Mesenchymal stem cell (in vitro differentiated cells and primary cell): ENCODE data around the gene PIP4K2C.

ENCODE experiments used
- DNase-seq: peaks from one replicate; pipeline ENCODE4 v3.0.0-alpha.2; 2013
- H2AFZ ChIP-seq: one replicate; pipeline ENCODE4 v1.6.1; 2013; ENCODE audit warnings: low read depth, mild to moderate bottlenecking, control low read depth, inconsistent platforms, low read length, moderate library complexity
- H2AK5ac ChIP-seq: 2 replicates; pipeline ENCODE4 v1.6.1; 2013; ENCODE audit warnings: low read length, moderate library complexity, mild to moderate bottlenecking, inconsistent platforms; ENCODE audit not compliant: severe bottlenecking
- H2BK120ac ChIP-seq: one replicate; pipeline ENCODE4 v1.6.1; 2013; ENCODE audit warnings: low read depth, mild to moderate bottlenecking, inconsistent platforms, low read length, moderate library complexity
- H2BK12ac ChIP-seq, 2 experiments: one replicate each; pipeline ENCODE4 v1.6.1; 2013; ENCODE audit warnings: inconsistent platforms in 2 of 2, low read length in 2 of 2, mild to moderate bottlenecking in 2 of 2, moderate library complexity in 2 of 2, control low read depth in 1 of 2
- H2BK15ac ChIP-seq: one replicate; pipeline ENCODE4 v1.6.1; 2013; ENCODE audit warnings: mild to moderate bottlenecking, low read depth, inconsistent platforms; ENCODE audit not compliant: poor library complexity, severe bottlenecking
- H2BK5ac ChIP-seq: 2 replicates; pipeline ENCODE4 v1.6.1; 2013; ENCODE audit warnings: low read depth, mild to moderate bottlenecking, low read length, control low read depth, inconsistent platforms; ENCODE audit not compliant: poor library complexity, severe bottlenecking
- H3K14ac ChIP-seq, 2 experiments: one replicate each; pipeline ENCODE4 v1.6.1; 2013; ENCODE audit warnings: inconsistent platforms in 2 of 2, low read length in 2 of 2, control low read depth in 1 of 2, mild to moderate bottlenecking in 1 of 2, moderate library complexity in 1 of 2
- H3K18ac ChIP-seq, 2 experiments: one replicate each; pipeline ENCODE4 v1.6.1; 2013; ENCODE audit warnings: inconsistent platforms in 2 of 2, low read length in 2 of 2, control low read depth in 1 of 2, low read depth in 1 of 2, mild to moderate bottlenecking in 1 of 2
- H3K23ac ChIP-seq, 2 experiments: one replicate each; pipeline ENCODE4 v1.6.1; 2013; ENCODE audit warnings: inconsistent platforms in 2 of 2, low read length in 2 of 2, mild to moderate bottlenecking in 2 of 2, moderate library complexity in 2 of 2, control low read depth in 1 of 2
- H3K27ac ChIP-seq: 2 replicates; pipeline ENCODE4 v1.5.1; 2013; ENCODE audit warnings: mild to moderate bottlenecking, moderate library complexity, low read length, control low read depth, inconsistent platforms; ENCODE audit not compliant: poor library complexity, severe bottlenecking
- H3K27me3 ChIP-seq, 2 experiments: 2 replicates each; pipeline versions ENCODE4 v1.6.1 to v1.7.0; 2013; ENCODE audit warnings: low read length in 2 of 2, mild to moderate bottlenecking in 2 of 2, moderate library complexity in 2 of 2, control low read depth in 1 of 2, inconsistent platforms in 1 of 2; ENCODE audit not compliant: control insufficient read depth in 1 of 2, insufficient read depth in 1 of 2
- H3K36me3 ChIP-seq, 2 experiments: 2 replicates each; pipeline versions ENCODE4 v1.6.1 to v1.7.0; 2013; ENCODE audit warnings: low read length in 2 of 2, control low read depth in 1 of 2, inconsistent platforms in 1 of 2, low read depth in 1 of 2, mild to moderate bottlenecking in 1 of 2; ENCODE audit not compliant: insufficient read depth in 2 of 2, control insufficient read depth in 1 of 2
- H3K4ac ChIP-seq, 2 experiments: one replicate each; pipeline ENCODE4 v1.6.1; 2013; ENCODE audit warnings: inconsistent platforms in 2 of 2, low read length in 2 of 2, mild to moderate bottlenecking in 2 of 2, moderate library complexity in 2 of 2, control low read depth in 1 of 2, low read depth in 1 of 2
- H3K4me1 ChIP-seq: 2 replicates; pipeline ENCODE4 v1.6.1; 2013; ENCODE audit warnings: low read depth, low read length, control low read depth; ENCODE audit not compliant: control insufficient read depth, insufficient read depth
- H3K4me2 ChIP-seq: 2 replicates; pipeline ENCODE4 v1.6.1; 2013; ENCODE audit warnings: low read length, mild to moderate bottlenecking, inconsistent platforms; ENCODE audit not compliant: poor library complexity, severe bottlenecking
- H3K4me3 ChIP-seq, 2 experiments: 2 replicates each; pipeline versions ENCODE4 v1.5.1 to v1.7.0; 2013; ENCODE audit warnings: low read length in 2 of 2, mild to moderate bottlenecking in 2 of 2, control low read depth in 1 of 2, low read depth in 1 of 2; ENCODE audit not compliant: insufficient read depth in 1 of 2
- H3K79me1 ChIP-seq: replicated peaks from 2 replicates; pipeline ENCODE4 v1.6.1; 2013; ENCODE audit warnings: mild to moderate bottlenecking, control low read depth, low read length, inconsistent platforms; ENCODE audit not compliant: poor library complexity, severe bottlenecking
- H3K9ac ChIP-seq: 2 replicates; pipeline ENCODE4 v1.7.0; 2013; ENCODE audit warnings: mild to moderate bottlenecking, low read length, moderate library complexity
- H3K9me3 ChIP-seq: 2 replicates; pipeline ENCODE4 v1.7.0; 2013; ENCODE audit warnings: mild to moderate bottlenecking, low read length; ENCODE audit not compliant: control insufficient read depth
- H4K8ac ChIP-seq: one replicate; pipeline ENCODE4 v1.6.1; 2013; ENCODE audit warnings: inconsistent platforms, mild to moderate bottlenecking, low read length, moderate library complexity
- H4K91ac ChIP-seq: one replicate; pipeline ENCODE4 v1.6.1; 2013; ENCODE audit warnings: mild to moderate bottlenecking, low read length, inconsistent platforms
- WGBS: methylation state at CpG from one replicate; pipeline ENCODE4 v1.1.7; 2013; ENCODE audit warnings: mixed read lengths; 5-methylcytosine and 5-hydroxymethylcytosine counted together

Gene PIP4K2C

GRCh38 chr12:57604992-57605810, 14.2 kb downstream of the PIP4K2C start:
- no peaks in the 10 kb centered on the region for H3K9me3 ChIP-seq
- WGBS: 10% methylated on average over 24 of the region's 25 CpGs
- peak overlapping the region; percentile 99 for H4K8ac ChIP-seq
- H3K79me1 ChIP-seq: peaks cover 15% of the 10 kb centered on the region
- no peak overlapping the region for H2BK12ac ChIP-seq
- peak overlapping the region in 1 of 2 experiments; percentile 46 for H3K23ac ChIP-seq
- H2BK15ac ChIP-seq: peak overlapping the region; percentile 88
- H3K4ac ChIP-seq: peak overlapping the region; percentile 87 to 96
- H3K27me3 ChIP-seq: peaks cover 0 to 30% of the 10 kb centered on the region in 2 experiments
- H3K36me3 ChIP-seq: peaks cover 0 to 41% of the 10 kb centered on the region in 2 experiments
- H2AK5ac ChIP-seq: peak overlapping the region; percentile 27
- peak overlapping the region; percentile 88 for H3K9ac ChIP-seq
- no peak overlapping the region for H3K27ac ChIP-seq
- peak overlapping the region; percentile 49 to 58 for H3K18ac ChIP-seq
- peaks cover 14% of the 10 kb centered on the region for H3K4me1 ChIP-seq
- H3K4me2 ChIP-seq: peak overlapping the region; percentile 52
- H2AFZ ChIP-seq: no peak overlapping the region
- peak overlapping the region; percentile 72 to 76 for H3K4me3 ChIP-seq
- no peak overlapping the region for H2BK5ac ChIP-seq
- H3K14ac ChIP-seq: peak overlapping the region in 1 of 2 experiments; percentile 96
- H2BK120ac ChIP-seq: peak overlapping the region; percentile 83
- H4K91ac ChIP-seq: peak overlapping the region; percentile 73
- no peak for DNase-seq

DNA sequence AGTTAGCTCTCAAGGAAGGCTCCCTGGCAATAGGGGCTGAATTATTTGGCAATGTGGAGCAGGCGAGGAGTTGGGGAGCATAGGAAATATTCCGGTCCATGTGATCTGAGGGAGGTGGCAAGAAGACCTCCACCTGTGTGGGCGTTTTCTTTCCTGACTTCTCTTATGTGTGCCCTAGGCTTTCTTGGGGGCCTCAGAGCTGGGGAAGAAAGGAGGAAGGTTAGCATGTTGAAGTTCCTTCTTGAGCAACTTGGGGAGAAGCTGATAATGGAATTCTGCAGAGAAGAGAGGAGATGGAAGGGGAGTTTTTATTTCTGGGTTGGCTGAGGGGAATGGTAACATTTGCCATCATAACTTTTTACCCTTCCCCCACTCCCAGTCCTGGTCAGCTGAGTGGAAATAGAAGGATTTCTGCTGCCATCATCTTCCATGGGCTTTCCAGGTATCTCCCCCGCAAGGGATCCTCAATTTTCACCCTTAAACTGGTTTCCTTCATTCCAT, 14.9 kb downstream of the PIP4K2C start:
- peaks cover 19% of the 10 kb centered on the region for H3K4me1 ChIP-seq
- no peak overlapping the region for H2BK12ac ChIP-seq
- peaks cover 0 to 30% of the 10 kb centered on the region in 2 experiments for H3K27me3 ChIP-seq
- H3K36me3 ChIP-seq: peaks cover 0 to 37% of the 10 kb centered on the region in 2 experiments
- H3K23ac ChIP-seq: no peak overlapping the region
- H4K91ac ChIP-seq: no peak overlapping the region
- 79% methylated on average over 4 of the region's 4 CpGs for WGBS
- no peak overlapping the region for H3K27ac ChIP-seq
- H3K9ac ChIP-seq: no peak overlapping the region
- H3K4ac ChIP-seq: no peak overlapping the region
- H3K14ac ChIP-seq: no peak overlapping the region
- no peak overlapping the region for H2BK5ac ChIP-seq
- no peak overlapping the region for H2BK120ac ChIP-seq
- H4K8ac ChIP-seq: no peak overlapping the region
- no peaks in the 10 kb centered on the region for H3K9me3 ChIP-seq
- no peak overlapping the region for H3K18ac ChIP-seq
- H3K4me2 ChIP-seq: peak overlapping the region; percentile 52
- H2BK15ac ChIP-seq: no peak overlapping the region
- H2AK5ac ChIP-seq: no peak overlapping the region
- H3K4me3 ChIP-seq: no peak overlapping the region
- no peak overlapping the region for H2AFZ ChIP-seq
- peaks cover 15% of the 10 kb centered on the region for H3K79me1 ChIP-seq
- no peak for DNase-seq

DNA sequence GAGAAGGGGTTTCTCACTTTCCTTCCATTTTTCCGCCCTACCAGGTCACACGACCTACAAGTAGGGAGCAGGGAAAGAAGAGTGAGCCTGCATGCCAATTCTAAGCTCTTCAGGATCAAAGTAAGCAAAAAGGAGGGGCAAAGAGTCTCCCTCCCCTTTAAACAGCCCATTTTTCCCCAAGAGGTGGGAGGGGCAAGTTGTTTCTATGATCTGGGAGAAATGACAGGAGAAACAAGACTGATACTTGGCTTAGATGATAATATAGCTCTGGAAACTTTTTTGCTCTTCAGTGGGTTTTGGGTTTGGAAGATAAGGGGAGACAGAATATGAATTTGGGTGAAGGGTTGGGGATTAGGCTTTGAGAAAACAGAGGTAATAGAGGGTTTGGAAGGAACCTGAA, 15.4 kb downstream of the PIP4K2C start:
- H3K4me3 ChIP-seq: no peak overlapping the region
- H2BK15ac ChIP-seq: no peak overlapping the region
- H3K18ac ChIP-seq: no peak overlapping the region
- H3K23ac ChIP-seq: no peak overlapping the region
- no peak overlapping the region for H2AK5ac ChIP-seq
- no peak overlapping the region for H3K4ac ChIP-seq
- no peak overlapping the region for H4K8ac ChIP-seq
- no peaks in the 10 kb centered on the region for H3K9me3 ChIP-seq
- H4K91ac ChIP-seq: no peak overlapping the region
- DNase-seq: no peak
- no peak overlapping the region for H2BK5ac ChIP-seq
- no peak overlapping the region for H3K27ac ChIP-seq
- H3K4me2 ChIP-seq: no peak overlapping the region
- H3K27me3 ChIP-seq: peaks cover 0 to 33% of the 10 kb centered on the region in 2 experiments
- H3K14ac ChIP-seq: no peak overlapping the region
- WGBS: 80% methylated on average over 1 of the region's 2 CpGs
- no peak overlapping the region for H2AFZ ChIP-seq
- H2BK12ac ChIP-seq: no peak overlapping the region
- no peak overlapping the region for H2BK120ac ChIP-seq
- no peak overlapping the region for H3K9ac ChIP-seq
- peaks cover 22% of the 10 kb centered on the region for H3K4me1 ChIP-seq
- H3K79me1 ChIP-seq: peaks cover 15% of the 10 kb centered on the region
- peaks cover 0 to 32% of the 10 kb centered on the region in 2 experiments for H3K36me3 ChIP-seq

DNA sequence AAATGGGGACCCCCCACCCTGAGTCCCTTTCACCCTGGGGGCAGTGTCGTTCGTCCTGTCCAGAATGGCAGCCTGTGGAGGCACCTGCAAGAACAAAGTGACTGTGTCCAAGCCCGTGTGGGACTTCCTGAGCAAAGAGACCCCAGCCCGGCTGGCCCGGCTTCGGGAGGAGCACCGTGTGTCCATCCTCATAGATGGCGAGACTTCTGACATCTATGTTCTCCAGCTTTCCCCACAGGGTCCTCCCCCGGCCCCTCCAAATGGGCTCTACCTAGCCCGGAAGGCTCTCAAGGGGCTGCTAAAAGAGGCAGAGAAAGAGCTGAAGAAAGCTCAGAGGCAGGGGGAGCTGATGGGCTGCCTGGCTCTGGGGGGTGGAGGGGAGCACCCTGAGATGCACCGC, 15.8 kb downstream of the PIP4K2C start:
- H2BK15ac ChIP-seq: no peak overlapping the region
- H3K36me3 ChIP-seq: peaks cover 0 to 29% of the 10 kb centered on the region in 2 experiments
- H4K91ac ChIP-seq: no peak overlapping the region
- H3K9me3 ChIP-seq: no peaks in the 10 kb centered on the region
- H2AFZ ChIP-seq: no peak overlapping the region
- H3K27ac ChIP-seq: no peak overlapping the region
- no peak overlapping the region for H4K8ac ChIP-seq
- H3K4me1 ChIP-seq: peaks cover 23% of the 10 kb centered on the region
- H3K4ac ChIP-seq: no peak overlapping the region
- no peak overlapping the region for H2BK120ac ChIP-seq
- peaks cover 15% of the 10 kb centered on the region for H3K79me1 ChIP-seq
- no peak overlapping the region for H3K4me2 ChIP-seq
- no peak for DNase-seq
- no peak overlapping the region for H2BK12ac ChIP-seq
- no peak overlapping the region for H3K18ac ChIP-seq
- 99% methylated on average over 7 of the region's 11 CpGs for WGBS
- no peak overlapping the region for H3K4me3 ChIP-seq
- H2AK5ac ChIP-seq: no peak overlapping the region
- no peak overlapping the region for H3K14ac ChIP-seq
- H3K9ac ChIP-seq: no peak overlapping the region
- H3K23ac ChIP-seq: no peak overlapping the region
- no peak overlapping the region for H2BK5ac ChIP-seq
- peaks cover 0 to 31% of the 10 kb centered on the region in 2 experiments for H3K27me3 ChIP-seq
